ENCODE results near the gene C1orf21. TPM values are rescaled to one million over a fixed set of nuclear protein-coding genes. Genes with fewer than 3 reads are reported as not detected.

C1orf21 gene
- total and polyA plus RNA-seq, 8 donors = 4.1 to 13.9 (median 7.7) TPM

DNA sequence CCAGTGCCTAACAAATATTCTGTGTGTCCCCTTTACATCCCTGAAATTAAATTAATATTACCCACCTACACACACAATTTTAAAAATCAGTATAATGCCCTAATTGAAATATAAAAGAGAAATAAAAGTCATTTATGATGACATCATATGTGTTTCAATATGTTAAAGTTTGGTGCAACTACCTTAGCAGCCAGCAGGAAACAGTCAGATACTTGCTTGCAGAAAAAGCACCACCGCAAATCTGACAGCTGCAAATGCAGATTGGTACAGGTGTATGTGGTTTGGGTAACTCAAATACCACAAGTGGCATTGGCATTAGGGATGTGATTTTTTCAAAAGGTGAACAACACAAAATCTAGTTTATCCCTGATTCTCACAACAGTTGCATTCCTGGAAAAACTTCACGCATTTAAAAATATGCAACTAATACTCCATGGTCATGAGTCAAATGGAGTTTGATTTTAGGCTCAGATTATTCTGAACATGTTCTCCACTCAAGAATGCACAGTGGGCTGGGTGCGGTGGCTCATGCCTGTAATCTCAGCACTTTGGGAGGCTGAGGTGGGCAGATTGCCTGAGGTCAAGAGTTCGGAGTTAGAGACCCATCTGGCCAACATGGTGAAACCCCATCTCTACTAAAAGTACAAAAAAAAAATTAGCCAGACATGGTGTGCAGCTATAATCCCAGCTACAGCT is 261.5 kb downstream of the C1orf21 start:
- DNase-seq (no peak), FAIRE-seq (no peak), ATAC-seq (no peak)
- WGBS, 2 donors = 83 to 86% methylated on average over 4 of the region's 4 CpGs
- Histone ChIP-seq H3K36me3 (no peaks in the 10 kb centered on the region), H3K27me3 (no peaks in the 10 kb centered on the region), H3K9me3 (no peaks in the 10 kb centered on the region), H3K4me1 (no peaks in the 10 kb centered on the region), H3K27ac (no peak overlapping the region), H3K4me3 (no peak overlapping the region)
- intact Hi-C loops (cut with DNase I) = no loop called here
- TF ChIP-seq, protein P1, sequence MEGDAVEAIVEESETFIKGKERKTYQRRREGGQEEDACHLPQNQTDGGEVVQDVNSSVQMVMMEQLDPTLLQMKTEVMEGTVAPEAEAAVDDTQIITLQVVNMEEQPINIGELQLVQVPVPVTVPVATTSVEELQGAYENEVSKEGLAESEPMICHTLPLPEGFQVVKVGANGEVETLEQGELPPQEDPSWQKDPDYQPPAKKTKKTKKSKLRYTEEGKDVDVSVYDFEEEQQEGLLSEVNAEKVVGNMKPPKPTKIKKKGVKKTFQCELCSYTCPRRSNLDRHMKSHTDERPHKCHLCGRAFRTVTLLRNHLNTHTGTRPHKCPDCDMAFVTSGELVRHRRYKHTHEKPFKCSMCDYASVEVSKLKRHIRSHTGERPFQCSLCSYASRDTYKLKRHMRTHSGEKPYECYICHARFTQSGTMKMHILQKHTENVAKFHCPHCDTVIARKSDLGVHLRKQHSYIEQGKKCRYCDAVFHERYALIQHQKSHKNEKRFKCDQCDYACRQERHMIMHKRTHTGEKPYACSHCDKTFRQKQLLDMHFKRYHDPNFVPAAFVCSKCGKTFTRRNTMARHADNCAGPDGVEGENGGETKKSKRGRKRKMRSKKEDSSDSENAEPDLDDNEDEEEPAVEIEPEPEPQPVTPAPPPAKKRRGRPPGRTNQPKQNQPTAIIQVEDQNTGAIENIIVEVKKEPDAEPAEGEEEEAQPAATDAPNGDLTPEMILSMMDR (IDR thresholded peaks at IDR 0.05) = no peak

- intact Hi-C loops (cut with DNase I) = no loop called here
Measured at GRCh38 chr1:184648856-184649201, 262.0 kb downstream of the C1orf21 start.

GRCh38 chr1:184649451-184649888 is 262.6 kb downstream of the C1orf21 start:
- 81 to 90% methylated on average over 7 of the region's 7 CpGs for WGBS, 2 donors
- no peaks in the 10 kb centered on the region for H3K4me1 ChIP-seq
- DNase-seq (no peak), ATAC-seq (peak in 1 of 4 donors; percentile 55), FAIRE-seq (no peak)
- H3K4me3 ChIP-seq = no peak overlapping the region
- intact Hi-C loops (cut with DNase I) = no loop called here
- H3K9me3 ChIP-seq = no peaks in the 10 kb centered on the region
- H3K27me3 ChIP-seq = no peaks in the 10 kb centered on the region
- TF ChIP-seq, protein P1 (IDR thresholded peaks at IDR 0.05) = no peak
- no peak overlapping the region for H3K27ac ChIP-seq
- H3K36me3 ChIP-seq = no peaks in the 10 kb centered on the region

More at GRCh38 chr1:184648856-184649201, 262.0 kb downstream of the C1orf21 start:
- TF ChIP-seq, protein P1 (IDR thresholded peaks at IDR 0.05) = no peak
- H3K4me1 ChIP-seq = no peaks in the 10 kb centered on the region
- no peak overlapping the region for H3K4me3 ChIP-seq
- ATAC-seq (no peak), DNase-seq (no peak), FAIRE-seq (no peak)
- 83 to 86% methylated on average over 6 of the region's 6 CpGs for WGBS, 2 donors
- no peaks in the 10 kb centered on the region for H3K9me3 ChIP-seq
- no peaks in the 10 kb centered on the region for H3K27me3 ChIP-seq
- no peak overlapping the region for H3K27ac ChIP-seq
- H3K36me3 ChIP-seq = no peaks in the 10 kb centered on the region

GRCh38 chr1:184650177-184650866 is 263.5 kb downstream of the C1orf21 start:
- FAIRE-seq (no peak), DNase-seq (no peak), ATAC-seq (no peak)
- no peaks in the 10 kb centered on the region for H3K27me3 ChIP-seq
- no peak overlapping the region for H3K4me3 ChIP-seq
- no peaks in the 10 kb centered on the region for H3K4me1 ChIP-seq
- intact Hi-C loops (cut with DNase I) = no loop called here
- H3K9me3 ChIP-seq = no peaks in the 10 kb centered on the region
- H3K27ac ChIP-seq = no peak overlapping the region
- TF ChIP-seq, protein P1 (IDR thresholded peaks at IDR 0.05) = no peak
- H3K36me3 ChIP-seq = no peaks in the 10 kb centered on the region
- WGBS, 2 donors = 63 to 64% methylated on average over 5 of the region's 5 CpGs

GRCh38 chr1:184655185-184655584 is 268.4 kb downstream of the C1orf21 start:
- Histone ChIP-seq H3K27me3 (no peaks in the 10 kb centered on the region), H3K4me1 (no peaks in the 10 kb centered on the region), H3K9me3 (no peaks in the 10 kb centered on the region), H3K27ac (no peak overlapping the region), H3K36me3 (no peaks in the 10 kb centered on the region), H3K4me3 (no peak overlapping the region)
- TF ChIP-seq, protein P1 (IDR thresholded peaks at IDR 0.05) = no peak
- DNase-seq = no peak
- no peak for ATAC-seq
- no peak for FAIRE-seq
- intact Hi-C loops (cut with DNase I) = no loop called here
